HG03442 (cell line): ENCODE measurements around the gene ZNF540.
"Not testable (repeated sequence)": the region's sequence is repeated elsewhere in the genome, so short reads cannot be mapped to it uniquely, and the experiment has no call there.

ENCODE experiments used
- ATAC-seq: cut with Tn5 transposase; IDR thresholded peaks from one replicate; pipeline ENCODE4 v1.9.1; 2021; ENCODE audit warnings: mild to moderate bottlenecking, moderate library complexity; ENCODE audit not compliant: unreplicated experiment

ZNF540 gene

GRCh38 chr19:37594304-37594981 is at the start of gene ZNF540, which contains the start of gene ZNF571:
Gene ZNF540, plus strand, starts transcription at chr19:37594876. Its CDS starts 3,572 bp downstream, at chr19:37598448.
Gene ZNF571, minus strand, starts transcription at chr19:37594792. Its CDS starts 8,116 bp downstream, at chr19:37586676.
- peak; percentile 94 for ATAC-seq

GRCh38 chr19:37551129-37551993 is 43.3 kb upstream of the ZNF540 start:
- ATAC-seq = no peak

GRCh38 chr19:37563518-37563917 is 31.2 kb upstream of the ZNF540 start:
- ATAC-seq = no peak

- ATAC-seq = no peak
Measured at GRCh38 chr19:37564624-37565369, 29.9 kb upstream of the ZNF540 start.

- no peak for ATAC-seq
Measured at GRCh38 chr19:37565370-37565669, 29.4 kb upstream of the ZNF540 start.

GRCh38 chr19:37572203-37572602 is 22.5 kb upstream of the ZNF540 start:
- ATAC-seq = no peak

GRCh38 chr19:37583340-37583739 is 11.3 kb upstream of the ZNF540 start:
- no peak for ATAC-seq

- ATAC-seq = no peak
Measured at GRCh38 chr19:37593996-37594303, 726 bp upstream of the ZNF540 start.

- peak; percentile 22 for ATAC-seq
Measured at GRCh38 chr19:37594982-37595382, 306 bp downstream of the ZNF540 start.

- ATAC-seq = no peak
Measured at GRCh38 chr19:37635076-37636056, 40.7 kb downstream of the ZNF540 start.

GRCh38 chr19:37654118-37654517 is 59.4 kb downstream of the ZNF540 start:
- ATAC-seq = no peak

GRCh38 chr19:37654629-37655300 is 60.1 kb downstream of the ZNF540 start:
- ATAC-seq = peak; percentile 27

- ATAC-seq = peak; percentile 69
Measured at GRCh38 chr19:37655301-37655688, 60.6 kb downstream of the ZNF540 start, which contains the start of gene ZFP30. Gene ZFP30, minus strand, starts transcription at chr19:37655465. Its CDS starts 7,643 bp downstream, at chr19:37647822.

GRCh38 chr19:37655689-37656371 is 61.2 kb downstream of the ZNF540 start:
- peak; percentile 52 for ATAC-seq

- not testable (repeated sequence) for ATAC-seq
Measured at GRCh38 chr19:37657157-37657556, 62.5 kb downstream of the ZNF540 start.
